ENCODE measurements around the gene SMYD3. TPM values are rescaled to one million over a fixed set of nuclear protein-coding genes. Genes with fewer than 3 reads are reported as not detected.

Gene SMYD3
- total and polyA plus RNA-seq, 2 of the 4 experiments (the other 2 are of a cell fraction): 26.5 to 37.6 TPM

GRCh38 chr1:245702346-245702745, 804.7 kb downstream of the SMYD3 start:
- WGBS, 2 experiments (ENCODE audit: extremely low coverage in 2 of 2, insufficient read length in 1 of 2): 100% methylated on average over 5 of the region's 13 CpGs; no CpG with 5 or more reads in 1 of the 2 experiments
- no peak overlapping the region for H2BK15ac ChIP-seq (ENCODE audit: low read depth, low read length)
- intact Hi-C loops (cut with micrococcal nuclease) (no loop called here), dilution Hi-C loops (cut with HindIII; ENCODE audit: low sequenced_read_pairs, unreplicated experiment) (no loop called here), in situ Hi-C loops (cut with MboI; ENCODE audit: low sequenced_read_pairs) (no loop called here)
- ChIA-PET POLR2A (ENCODE audit: unreplicated experiment) (no interaction called here), CTCF (no interaction called here)
- no peak overlapping the region for H2BK5ac ChIP-seq (ENCODE audit: low read depth, low read length, poor library complexity, severe bottlenecking)
- DNase-seq: no peak
- H3K4me2 ChIP-seq (ENCODE audit: low read depth, low read length): no peak overlapping the region
- H4K8ac ChIP-seq (ENCODE audit: low read depth in 2 of 2, low read length in 2 of 2): no peak overlapping the region
- no peak overlapping the region for H3K27ac ChIP-seq (ENCODE audit: insufficient read depth, low read length)
- H3K9me3 ChIP-seq (ENCODE audit: control insufficient read depth, insufficient read depth, low read length): no peaks in the 10 kb centered on the region
- no peak overlapping the region for H3K14ac ChIP-seq (replicated peaks; ENCODE audit: low read depth, low read length)
- H4K91ac ChIP-seq (ENCODE audit: insufficient read depth, low read depth, low read length): no peak overlapping the region
- no peak overlapping the region for H3K9ac ChIP-seq (ENCODE audit: low read depth, low read length)
- no peak overlapping the region for H4K5ac ChIP-seq (ENCODE audit: low read depth, low read length)
- H3K18ac ChIP-seq (ENCODE audit: low read depth, low read length): no peak overlapping the region
- H3K27me3 ChIP-seq (ENCODE audit: control insufficient read depth, insufficient read depth, low read length): no peaks in the 10 kb centered on the region
- H3K79me1 ChIP-seq (ENCODE audit: low read depth in 1 of 2, low read length in 2 of 2): no peaks in the 10 kb centered on the region
- TF ChIP-seq SMC3 (IDR thresholded peaks at IDR 0.05; ENCODE audit: low read depth, low read length) (no peak), MAZ (IDR thresholded peaks at IDR 0.05; ENCODE audit: borderline replicate concordance, low read depth, low read length) (no peak), RCOR1 (IDR thresholded peaks at IDR 0.05; ENCODE audit: insufficient replicate concordance, low read length) (no peak), RFX5 (IDR thresholded peaks at IDR 0.05; ENCODE audit: low read depth, low read length) (no peak), MXI1 (IDR thresholded peaks at IDR 0.05; ENCODE audit: borderline replicate concordance, low read depth, low read length) (no peak), FOS (IDR thresholded peaks at IDR 0.05; ENCODE audit: low read depth, low read length) (no peak), ELK1 (IDR thresholded peaks at IDR 0.05; ENCODE audit: borderline replicate concordance, low read depth, low read length) (no peak), USF2 (IDR thresholded peaks at IDR 0.05; ENCODE audit: low read depth, low read length) (no peak), CEBPB (IDR thresholded peaks at IDR 0.05; ENCODE audit: low read depth, low read length) (no peak), POLR2A (IDR thresholded peaks at IDR 0.05; ENCODE audit: low read depth, low read length) (no peak), BHLHE40 (IDR thresholded peaks at IDR 0.05; ENCODE audit: low read depth, low read length) (no peak), MAFK (IDR thresholded peaks at IDR 0.05; ENCODE audit: low read depth, low read length) (no peak)
- no peak for ATAC-seq (ENCODE audit: low read depth)
- H3K23ac ChIP-seq (ENCODE audit: low read depth, low read length): no peak overlapping the region
- H2AK9ac ChIP-seq (replicated peaks; ENCODE audit: low read depth, low read length, poor library complexity): no peak overlapping the region
- no peak overlapping the region for H2BK120ac ChIP-seq (ENCODE audit: low read depth, low read length)
- H3K9me1 ChIP-seq (ENCODE audit: insufficient read depth, low read length): no peaks in the 10 kb centered on the region; the same call in 1 of the 2 replicates
- no peak overlapping the region for H3K4me3 ChIP-seq (ENCODE audit: insufficient read depth, low read depth, low read length)
- H2BK20ac ChIP-seq (ENCODE audit: low read depth, low read length): no peak overlapping the region
- H4K20me1 ChIP-seq (ENCODE audit: insufficient read depth, low read length): no peaks in the 10 kb centered on the region
- H2AK5ac ChIP-seq (ENCODE audit: low read depth, low read length): no peak overlapping the region
- H3K4me1 ChIP-seq (ENCODE audit: control insufficient read depth, insufficient read depth, low read length): peaks cover 5% of the 10 kb centered on the region
- no peak overlapping the region for H3K56ac ChIP-seq (ENCODE audit: extremely low read depth, insufficient read depth, low read length)
- peaks cover 8% of the 10 kb centered on the region for H3K36me3 ChIP-seq (ENCODE audit: control insufficient read depth, insufficient read depth, low read length)
- BruUV-seq (replicated peaks): no TSS peak
- no peak overlapping the region for H3K4ac ChIP-seq (ENCODE audit: low read depth, low read length)
- no peak overlapping the region for H2AFZ ChIP-seq (replicated peaks; ENCODE audit: low read length, poor library complexity)
